Bronchial epithelial cell (primary cell): ENCODE results near the gene ACACB. TPM values are rescaled to one million over a fixed set of nuclear protein-coding genes. Genes with fewer than 3 reads are reported as not detected.

Experiments used
- DNase-seq: peaks from one replicate; pipeline ENCODE4 v3.0.0-alpha.2; 2010; ENCODE audit warnings: low read depth
- FAIRE-seq: peaks from 2 replicates; lab custom pipeline; 2011; peaks lifted over from hg19 to GRCh38; lab: Jason Lieb, UNC
- H3K27me3 ChIP-seq: 2 replicates; pipeline ENCODE4 v1.5.1; 2011; ENCODE audit warnings: low read length; ENCODE audit not compliant: control insufficient read depth, insufficient read depth
- H3K36me3 ChIP-seq: 2 replicates; pipeline ENCODE4 v1.5.1; 2011; ENCODE audit warnings: low read length; ENCODE audit not compliant: control insufficient read depth, insufficient read depth
- H3K4me3 ChIP-seq: 2 replicates; pipeline ENCODE4 v1.5.1; 2011; ENCODE audit warnings: mild to moderate bottlenecking, low read depth, low read length, control low read depth
- CTCF ChIP-seq: IDR thresholded peaks from 2 replicates; pipeline ENCODE4 v1.5.1; 2011; ENCODE audit warnings: mild to moderate bottlenecking, moderate library complexity, low read length, control low read depth, inconsistent platforms; ENCODE audit not compliant: insufficient read depth, severe bottlenecking
- total RNA-seq: library from RNA; depleted of rRNA; stranded (reverse); fragments of >200 nt; gene quantifications from 2 replicates; pipeline ENCODE4 v1.2.1, GENCODE V29; 2014

Gene ACACB
- total RNA-seq, 1 donor from 2014 or later, result 0.79 TPM

GRCh38 chr12:109127533-109128242 is 11.3 kb downstream of the ACACB start:
- no peak for TF ChIP-seq CTCF
- H3K4me3 ChIP-seq, result no peak overlapping the region
- H3K36me3 ChIP-seq, result no peaks in the 10 kb centered on the region
- no peak for DNase-seq
- H3K27me3 ChIP-seq, result no peaks in the 10 kb centered on the region
- peak; percentile 47 for FAIRE-seq

GRCh38 chr12:109130297-109131153 is 14.1 kb downstream of the ACACB start:
- no peaks in the 10 kb centered on the region for H3K27me3 ChIP-seq
- FAIRE-seq (no peak), DNase-seq (no peak)
- no peak for TF ChIP-seq CTCF
- H3K4me3 ChIP-seq, result no peak overlapping the region
- H3K36me3 ChIP-seq, result no peaks in the 10 kb centered on the region

- FAIRE-seq (no peak), DNase-seq (no peak)
- no peaks in the 10 kb centered on the region for H3K27me3 ChIP-seq
- no peak overlapping the region for H3K4me3 ChIP-seq
- TF ChIP-seq CTCF, result no peak
- no peaks in the 10 kb centered on the region for H3K36me3 ChIP-seq
Observed at GRCh38 chr12:109131154-109132050, 15.0 kb downstream of the ACACB start.

GRCh38 chr12:109134186-109134917 is 18.0 kb downstream of the ACACB start:
- TF ChIP-seq CTCF, result peak; percentile 54
- no peaks in the 10 kb centered on the region for H3K27me3 ChIP-seq
- H3K36me3 ChIP-seq, result no peaks in the 10 kb centered on the region
- FAIRE-seq (no peak), DNase-seq (peak; percentile 9)
- H3K4me3 ChIP-seq, result no peak overlapping the region

GRCh38 chr12:109137055-109137454 is 20.7 kb downstream of the ACACB start:
- no peak for TF ChIP-seq CTCF
- Histone ChIP-seq H3K27me3 (no peaks in the 10 kb centered on the region), H3K4me3 (no peak overlapping the region), H3K36me3 (no peaks in the 10 kb centered on the region)
- FAIRE-seq (no peak), DNase-seq (no peak)
